ENCODE measurements around the gene STRADA. TPM values are rescaled to one million over a fixed set of nuclear protein-coding genes. Genes with fewer than 3 reads are reported as not detected.

STRADA gene
- total and polyA plus RNA-seq, 2 experiments from 2014 or later = 18.0 to 28.8 TPM

DNA sequence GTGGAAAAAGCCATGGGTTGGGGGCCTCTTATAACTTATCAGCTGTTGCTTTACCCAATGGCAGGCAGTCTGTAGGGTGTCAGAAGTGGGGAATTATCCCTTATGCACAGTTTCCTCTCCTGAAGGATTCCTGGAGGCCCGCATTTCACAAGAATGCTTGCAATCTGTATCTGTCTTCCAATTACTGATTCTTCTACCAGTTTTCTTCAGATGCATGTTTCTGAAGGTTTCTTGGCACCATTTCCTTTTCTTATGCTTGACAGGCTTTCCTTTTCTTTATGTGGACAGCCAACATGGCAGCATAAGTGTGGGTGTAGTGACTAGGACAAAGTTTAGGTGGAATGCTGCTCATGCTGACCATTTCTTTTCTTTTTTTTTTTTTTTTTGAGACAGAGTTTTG is 83.2 kb downstream of the STRADA start:
- H3K4me2 ChIP-seq = no peak overlapping the region
- Mint-ChIP-seq H3K4me1 (no peaks in the 10 kb centered on the region), H3K27ac (no peak overlapping the region), H3K27me3 (ENCODE audit: insufficient read depth, low read depth, poor library complexity) (no peaks in the 10 kb centered on the region), H3K9me3 (no peaks in the 10 kb centered on the region), H3K36me3 (ENCODE audit: low read depth) (peaks cover 12% of the 10 kb centered on the region; the same call in 2 of the 3 replicates), H3K4me3 (no peak overlapping the region)
- ATAC-seq (no peak), DNase-seq (ENCODE audit: low spot score) (no peak)
- no peaks in the 10 kb centered on the region for H4K20me1 ChIP-seq (replicated peaks; ENCODE audit: insufficient read depth)
- no peaks in the 10 kb centered on the region for H3K9me2 ChIP-seq (ENCODE audit: insufficient read depth)
- H3K27me3 ChIP-seq (ENCODE audit: insufficient read depth) = no peaks in the 10 kb centered on the region
- peak overlapping the region; percentile 33; the same call in 1 of the 2 replicates for H3K27ac ChIP-seq (ENCODE audit: low read depth)
- H3K79me2 ChIP-seq (replicated peaks; ENCODE audit: insufficient read depth) = no peaks in the 10 kb centered on the region
- H3K4me3 ChIP-seq = no peak overlapping the region
- TF ChIP-seq, protein P1, sequence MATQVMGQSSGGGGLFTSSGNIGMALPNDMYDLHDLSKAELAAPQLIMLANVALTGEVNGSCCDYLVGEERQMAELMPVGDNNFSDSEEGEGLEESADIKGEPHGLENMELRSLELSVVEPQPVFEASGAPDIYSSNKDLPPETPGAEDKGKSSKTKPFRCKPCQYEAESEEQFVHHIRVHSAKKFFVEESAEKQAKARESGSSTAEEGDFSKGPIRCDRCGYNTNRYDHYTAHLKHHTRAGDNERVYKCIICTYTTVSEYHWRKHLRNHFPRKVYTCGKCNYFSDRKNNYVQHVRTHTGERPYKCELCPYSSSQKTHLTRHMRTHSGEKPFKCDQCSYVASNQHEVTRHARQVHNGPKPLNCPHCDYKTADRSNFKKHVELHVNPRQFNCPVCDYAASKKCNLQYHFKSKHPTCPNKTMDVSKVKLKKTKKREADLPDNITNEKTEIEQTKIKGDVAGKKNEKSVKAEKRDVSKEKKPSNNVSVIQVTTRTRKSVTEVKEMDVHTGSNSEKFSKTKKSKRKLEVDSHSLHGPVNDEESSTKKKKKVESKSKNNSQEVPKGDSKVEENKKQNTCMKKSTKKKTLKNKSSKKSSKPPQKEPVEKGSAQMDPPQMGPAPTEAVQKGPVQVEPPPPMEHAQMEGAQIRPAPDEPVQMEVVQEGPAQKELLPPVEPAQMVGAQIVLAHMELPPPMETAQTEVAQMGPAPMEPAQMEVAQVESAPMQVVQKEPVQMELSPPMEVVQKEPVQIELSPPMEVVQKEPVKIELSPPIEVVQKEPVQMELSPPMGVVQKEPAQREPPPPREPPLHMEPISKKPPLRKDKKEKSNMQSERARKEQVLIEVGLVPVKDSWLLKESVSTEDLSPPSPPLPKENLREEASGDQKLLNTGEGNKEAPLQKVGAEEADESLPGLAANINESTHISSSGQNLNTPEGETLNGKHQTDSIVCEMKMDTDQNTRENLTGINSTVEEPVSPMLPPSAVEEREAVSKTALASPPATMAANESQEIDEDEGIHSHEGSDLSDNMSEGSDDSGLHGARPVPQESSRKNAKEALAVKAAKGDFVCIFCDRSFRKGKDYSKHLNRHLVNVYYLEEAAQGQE (IDR thresholded peaks at IDR 0.05; ENCODE audit: unreplicated experiment) = no peak
- H3K4me1 ChIP-seq (ENCODE audit: insufficient read depth) = no peaks in the 10 kb centered on the region
- H3K36me3 ChIP-seq (ENCODE audit: insufficient read depth) = peaks cover 5% of the 10 kb centered on the region; the same call in 1 of the 2 replicates
- no peak overlapping the region for H2AFZ ChIP-seq
- no peaks in the 10 kb centered on the region for H3F3A ChIP-seq (replicated peaks; ENCODE audit: low read depth)

DNA sequence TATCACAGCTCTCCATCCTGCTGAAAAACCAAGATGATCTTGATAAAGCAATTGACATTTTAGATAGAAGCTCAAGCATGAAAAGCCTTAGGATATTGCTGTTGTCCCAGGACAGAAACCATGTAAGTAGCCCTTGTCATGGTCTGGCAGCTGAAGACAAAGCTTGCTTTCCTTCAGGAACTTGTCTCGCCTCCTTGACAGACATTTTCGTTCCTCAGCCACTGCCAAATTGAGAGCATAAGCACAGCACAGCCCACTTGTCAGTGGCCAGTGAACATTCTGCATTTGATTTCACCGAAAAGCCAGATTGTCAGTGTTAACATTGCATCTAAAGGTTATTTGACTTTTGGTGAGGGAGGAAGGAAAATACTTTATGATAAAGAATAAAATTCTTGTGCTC is 83.8 kb downstream of the STRADA start:
- no peaks in the 10 kb centered on the region for H3K4me1 Mint-ChIP-seq
- ATAC-seq (no peak), DNase-seq (ENCODE audit: low spot score) (no peak)
- H3K79me2 ChIP-seq (replicated peaks; ENCODE audit: insufficient read depth) = no peaks in the 10 kb centered on the region
- no peaks in the 10 kb centered on the region for H3K27me3 ChIP-seq (ENCODE audit: insufficient read depth)
- no peaks in the 10 kb centered on the region for H3K4me1 ChIP-seq (ENCODE audit: insufficient read depth)
- no peaks in the 10 kb centered on the region for H4K20me1 ChIP-seq (replicated peaks; ENCODE audit: insufficient read depth)
- H3K9me2 ChIP-seq (ENCODE audit: insufficient read depth) = no peaks in the 10 kb centered on the region
- H3F3A ChIP-seq (replicated peaks; ENCODE audit: low read depth) = no peaks in the 10 kb centered on the region
- H3K4me2 ChIP-seq = no peak overlapping the region
- H3K4me3 ChIP-seq = no peak overlapping the region
- H3K36me3 Mint-ChIP-seq (ENCODE audit: low read depth) = peaks cover 12% of the 10 kb centered on the region; the same call in 2 of the 3 replicates
- H3K9me3 Mint-ChIP-seq = no peaks in the 10 kb centered on the region
- no peak overlapping the region for H3K27ac ChIP-seq (ENCODE audit: low read depth)
- H3K36me3 ChIP-seq (ENCODE audit: insufficient read depth) = peaks cover 5% of the 10 kb centered on the region; the same call in 1 of the 2 replicates
- H2AFZ ChIP-seq = no peak overlapping the region
- H3K4me3 Mint-ChIP-seq = no peak overlapping the region
- H3K27me3 Mint-ChIP-seq (ENCODE audit: insufficient read depth, low read depth, poor library complexity) = no peaks in the 10 kb centered on the region
- no peak overlapping the region for H3K27ac Mint-ChIP-seq
- TF ChIP-seq ZNF462 (CRISPR knock-in tag; IDR thresholded peaks at IDR 0.05) (no peak), NANOG (IDR thresholded peaks at IDR 0.05; ENCODE audit: borderline replicate concordance) (no peak), EZH2phosphoT487 (IDR thresholded peaks at IDR 0.05; ENCODE audit: unreplicated experiment) (no peak), CREB1 (CRISPR knock-in tag; IDR thresholded peaks at IDR 0.05; ENCODE audit: low read depth) (no peak)
- TF ChIP-seq, protein P1 (IDR thresholded peaks at IDR 0.05; ENCODE audit: unreplicated experiment) = no peak
- TF ChIP-seq, protein P2, sequence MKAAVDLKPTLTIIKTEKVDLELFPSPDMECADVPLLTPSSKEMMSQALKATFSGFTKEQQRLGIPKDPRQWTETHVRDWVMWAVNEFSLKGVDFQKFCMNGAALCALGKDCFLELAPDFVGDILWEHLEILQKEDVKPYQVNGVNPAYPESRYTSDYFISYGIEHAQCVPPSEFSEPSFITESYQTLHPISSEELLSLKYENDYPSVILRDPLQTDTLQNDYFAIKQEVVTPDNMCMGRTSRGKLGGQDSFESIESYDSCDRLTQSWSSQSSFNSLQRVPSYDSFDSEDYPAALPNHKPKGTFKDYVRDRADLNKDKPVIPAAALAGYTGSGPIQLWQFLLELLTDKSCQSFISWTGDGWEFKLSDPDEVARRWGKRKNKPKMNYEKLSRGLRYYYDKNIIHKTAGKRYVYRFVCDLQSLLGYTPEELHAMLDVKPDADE (IDR thresholded peaks at IDR 0.05) = no peak
